Measurements from ENCODE around the gene TRIM14.
"Not testable (repeated sequence)": the region's sequence is repeated elsewhere in the genome, so short reads cannot be mapped to it uniquely, and the experiment has no call there.

Gene TRIM14

GRCh38 chr9:98095401-98095800, 23.6 kb downstream of the TRIM14 start:
- no peak overlapping the region for H3K4me3 ChIP-seq (ENCODE audit: low read depth, low read length)
- H3K36me3 ChIP-seq (replicated peaks): no peaks in the 10 kb centered on the region
- H3K27ac ChIP-seq: no peak overlapping the region
- TF ChIP-seq CTCF (IDR thresholded peaks at IDR 0.05; ENCODE audit: low read depth, low read length, missing control alignments): no peak
- in situ Hi-C loops (cut with HindIII; ENCODE audit: low pct_ligation_motif_present, low sequenced_read_pairs): no loop called here
- DNase-seq: no peak
- no peaks in the 10 kb centered on the region for H3K27me3 ChIP-seq (replicated peaks)

GRCh38 chr9:98094851-98095250, 24.2 kb downstream of the TRIM14 start:
- no peaks in the 10 kb centered on the region for H3K36me3 ChIP-seq (replicated peaks)
- no peak overlapping the region for H3K27ac ChIP-seq
- no peak for TF ChIP-seq CTCF (IDR thresholded peaks at IDR 0.05; ENCODE audit: low read depth, low read length, missing control alignments)
- in situ Hi-C loops (cut with HindIII; ENCODE audit: low pct_ligation_motif_present, low sequenced_read_pairs): no loop called here
- no peak for DNase-seq
- H3K27me3 ChIP-seq (replicated peaks): no peaks in the 10 kb centered on the region
- no peak overlapping the region for H3K4me3 ChIP-seq (ENCODE audit: low read depth, low read length)

GRCh38 chr9:98094316-98094715, 24.7 kb downstream of the TRIM14 start:
- no peak for TF ChIP-seq CTCF (IDR thresholded peaks at IDR 0.05; ENCODE audit: low read depth, low read length, missing control alignments)
- Histone ChIP-seq H3K27me3 (replicated peaks) (no peaks in the 10 kb centered on the region), H3K36me3 (replicated peaks) (no peaks in the 10 kb centered on the region), H3K4me3 (ENCODE audit: low read depth, low read length) (no peak overlapping the region), H3K27ac (no peak overlapping the region)
- in situ Hi-C loops (cut with HindIII; ENCODE audit: low pct_ligation_motif_present, low sequenced_read_pairs): no loop called here
- no peak for DNase-seq

- in situ Hi-C loops (cut with HindIII; ENCODE audit: low pct_ligation_motif_present, low sequenced_read_pairs): no loop called here
Measured at GRCh38 chr9:98092613-98092931, 26.4 kb downstream of the TRIM14 start.

GRCh38 chr9:98091735-98092612, 27.0 kb downstream of the TRIM14 start:
- Histone ChIP-seq H3K36me3 (replicated peaks) (no peaks in the 10 kb centered on the region), H3K27ac (no peak overlapping the region), H3K27me3 (replicated peaks) (no peaks in the 10 kb centered on the region), H3K4me3 (ENCODE audit: low read depth, low read length) (no peak overlapping the region)
- in situ Hi-C loops (cut with HindIII; ENCODE audit: low pct_ligation_motif_present, low sequenced_read_pairs): no loop called here
- no peak for TF ChIP-seq CTCF (IDR thresholded peaks at IDR 0.05; ENCODE audit: low read depth, low read length, missing control alignments)
- peak; percentile 41 for DNase-seq

More at GRCh38 chr9:98092613-98092931, 26.4 kb downstream of the TRIM14 start:
- no peak for DNase-seq
- Histone ChIP-seq H3K27ac (no peak overlapping the region), H3K4me3 (ENCODE audit: low read depth, low read length) (no peak overlapping the region), H3K27me3 (replicated peaks) (no peaks in the 10 kb centered on the region), H3K36me3 (replicated peaks) (no peaks in the 10 kb centered on the region)
- no peak for TF ChIP-seq CTCF (IDR thresholded peaks at IDR 0.05; ENCODE audit: low read depth, low read length, missing control alignments)

- H3K27me3 ChIP-seq (replicated peaks); DNase-seq; H3K4me3 ChIP-seq (ENCODE audit: low read depth, low read length); H3K27ac ChIP-seq; H3K36me3 ChIP-seq (replicated peaks); in situ Hi-C loops (cut with HindIII; ENCODE audit: low pct_ligation_motif_present, low sequenced_read_pairs): not testable (repeated sequence)
- TF ChIP-seq CTCF (IDR thresholded peaks at IDR 0.05; ENCODE audit: low read depth, low read length, missing control alignments): peak; percentile 20
Measured at GRCh38 chr9:98090674-98091073, 28.3 kb downstream of the TRIM14 start.
